Upper lobe of left lung (tissue), 6 donors: ENCODE measurements around the gene SEC31A. TPM values are rescaled to one million over a fixed set of nuclear protein-coding genes. Genes with fewer than 3 reads are reported as not detected.

ENCODE experiments used
- ATAC-seq, 2 donors: fragments of 200-7000 bp; cut with Tn5 transposase; one replicate each; pipeline ENCODE4 v1.9.1; 2022; ENCODE audit warnings: mild to moderate bottlenecking in 2 of 2, moderate library complexity in 2 of 2; ENCODE audit not compliant: low FRiP score in 2 of 2
- DNase-seq, 2 donors: peaks; one replicate each; pipeline ENCODE4 v3.0.0-alpha.2; 2019 to 2020
- H3K27ac ChIP-seq, 4 donors: fragments of 200-600 bp; sonication (generic); one replicate each; pipeline ENCODE4 v1.5.1; 2016 to 2019
- H3K27me3 ChIP-seq, 4 donors: fragments of 200-600 bp; sonication (generic); one replicate each; pipeline ENCODE4 v1.5.1; 2017 to 2019
- H3K36me3 ChIP-seq, 4 donors: fragments of 200-600 bp; sonication (generic); one replicate each; pipeline ENCODE4 v1.5.1; 2016 to 2019
- H3K4me1 ChIP-seq, 4 donors: fragments of 200-600 bp; sonication (generic); one replicate each; pipeline ENCODE4 v1.5.1; 2018 to 2019
- H3K4me3 ChIP-seq, 4 donors: fragments of 200-600 bp; sonication (generic); one replicate each; pipeline ENCODE4 v1.5.1; 2017 to 2019; ENCODE audit warnings: mild to moderate bottlenecking in 2 of 4, moderate library complexity in 1 of 4
- H3K9me3 ChIP-seq, 4 donors: fragments of 200-600 bp; sonication (generic); one replicate each; pipeline ENCODE4 v1.5.1; 2018 to 2019
- EP300 ChIP-seq, 4 donors: sonication (generic); formaldehyde crosslinking; IDR thresholded peaks; one replicate each; pipeline ENCODE4 v1.5.1; 2017; ENCODE audit warnings: antibody characterized with exemption in 4 of 4, control low read depth in 2 of 4
- POLR2A ChIP-seq, 4 donors: fragments of 450-650 bp; IDR thresholded peaks; one replicate each; pipeline ENCODE4 v1.5.1; 2016 to 2017; ENCODE audit warnings: antibody characterized with exemption in 4 of 4, mild to moderate bottlenecking in 2 of 4
- POLR2AphosphoS5 ChIP-seq, 2 donors: sonication (generic); formaldehyde crosslinking; IDR thresholded peaks; one replicate each; pipeline ENCODE4 v1.5.1; 2017; ENCODE audit warnings: antibody characterized with exemption in 2 of 2
- WGBS, 2 donors: methylation state at CpG; one replicate each; pipeline ENCODE4 v1.1.5; 2017 to 2018; 5-methylcytosine and 5-hydroxymethylcytosine counted together
- total RNA-seq, 6 donors: library from RNA; depleted of rRNA in 4 of 6; stranded (reverse); fragments of >200 nt in 4 of 6; gene quantifications; one replicate each; pipeline versions ENCODE4 v1.1.0 to v1.2.1, GENCODE V29; 2016 to 2021
- TF ChIP-seq, protein P1 (sequence below), 6 experiments: fragments of 450-650 bp in 4 of 6; fragments of 200-600 bp in 2 of 6; sonication (generic) in 2 of 6; IDR thresholded peaks; one replicate each; pipeline ENCODE4 v1.5.1; 2016 to 2019; ENCODE audit warnings: antibody characterized with exemption in 6 of 6
- donor health status: DM: no; HTN: no; CAD: no; lungs with moderate emphysema.
- donor health status: DM: no; HTN: yes; CAD: no; lungs with severe emphysema.

SEC31A gene, protein sequence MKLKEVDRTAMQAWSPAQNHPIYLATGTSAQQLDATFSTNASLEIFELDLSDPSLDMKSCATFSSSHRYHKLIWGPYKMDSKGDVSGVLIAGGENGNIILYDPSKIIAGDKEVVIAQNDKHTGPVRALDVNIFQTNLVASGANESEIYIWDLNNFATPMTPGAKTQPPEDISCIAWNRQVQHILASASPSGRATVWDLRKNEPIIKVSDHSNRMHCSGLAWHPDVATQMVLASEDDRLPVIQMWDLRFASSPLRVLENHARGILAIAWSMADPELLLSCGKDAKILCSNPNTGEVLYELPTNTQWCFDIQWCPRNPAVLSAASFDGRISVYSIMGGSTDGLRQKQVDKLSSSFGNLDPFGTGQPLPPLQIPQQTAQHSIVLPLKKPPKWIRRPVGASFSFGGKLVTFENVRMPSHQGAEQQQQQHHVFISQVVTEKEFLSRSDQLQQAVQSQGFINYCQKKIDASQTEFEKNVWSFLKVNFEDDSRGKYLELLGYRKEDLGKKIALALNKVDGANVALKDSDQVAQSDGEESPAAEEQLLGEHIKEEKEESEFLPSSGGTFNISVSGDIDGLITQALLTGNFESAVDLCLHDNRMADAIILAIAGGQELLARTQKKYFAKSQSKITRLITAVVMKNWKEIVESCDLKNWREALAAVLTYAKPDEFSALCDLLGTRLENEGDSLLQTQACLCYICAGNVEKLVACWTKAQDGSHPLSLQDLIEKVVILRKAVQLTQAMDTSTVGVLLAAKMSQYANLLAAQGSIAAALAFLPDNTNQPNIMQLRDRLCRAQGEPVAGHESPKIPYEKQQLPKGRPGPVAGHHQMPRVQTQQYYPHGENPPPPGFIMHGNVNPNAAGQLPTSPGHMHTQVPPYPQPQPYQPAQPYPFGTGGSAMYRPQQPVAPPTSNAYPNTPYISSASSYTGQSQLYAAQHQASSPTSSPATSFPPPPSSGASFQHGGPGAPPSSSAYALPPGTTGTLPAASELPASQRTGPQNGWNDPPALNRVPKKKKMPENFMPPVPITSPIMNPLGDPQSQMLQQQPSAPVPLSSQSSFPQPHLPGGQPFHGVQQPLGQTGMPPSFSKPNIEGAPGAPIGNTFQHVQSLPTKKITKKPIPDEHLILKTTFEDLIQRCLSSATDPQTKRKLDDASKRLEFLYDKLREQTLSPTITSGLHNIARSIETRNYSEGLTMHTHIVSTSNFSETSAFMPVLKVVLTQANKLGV
- 100 to 1,000 TPM; 128 to 230 (median 160) TPM for total RNA-seq

DNA sequence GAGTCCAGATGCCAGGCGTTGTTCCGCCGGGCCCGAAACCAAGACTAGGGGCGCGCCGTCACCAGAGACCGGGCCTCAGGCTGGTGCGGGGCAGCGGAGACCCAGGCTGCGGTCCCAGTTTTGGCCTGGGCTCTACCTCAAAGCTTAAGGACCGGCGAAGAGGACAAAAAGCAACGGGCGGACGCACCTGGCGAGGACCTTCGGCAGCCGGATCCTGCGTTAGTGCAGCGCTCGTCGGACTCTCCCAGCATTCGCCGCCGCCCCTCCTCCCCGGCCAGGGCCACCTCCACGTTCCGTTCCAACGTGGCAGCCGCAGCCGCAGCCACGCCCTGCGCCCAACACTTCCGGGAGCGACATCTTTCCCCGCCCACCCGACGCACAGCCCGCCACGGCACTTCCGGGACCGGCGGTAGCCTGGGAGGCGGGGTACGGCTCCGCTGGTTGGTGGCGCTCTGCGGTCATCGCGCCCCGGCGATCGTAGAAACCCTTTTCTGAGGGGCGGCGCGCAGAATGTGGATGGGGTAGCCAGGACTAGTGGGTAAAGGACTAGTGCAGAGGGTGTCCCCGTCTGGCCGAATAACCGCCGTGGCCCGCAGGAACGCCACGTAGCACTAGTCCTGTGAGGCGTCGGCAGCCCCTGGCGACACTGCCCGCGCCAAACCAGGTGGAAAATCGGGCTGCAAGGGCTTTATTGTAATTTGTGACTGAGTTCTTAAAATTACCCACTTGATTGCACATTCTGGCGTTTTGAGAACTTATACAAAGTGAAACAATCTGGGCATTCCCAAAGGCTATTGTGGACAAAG is at the start of gene SEC31A:
SEC31A (minus strand) TSS at position 253 of the 806 bp plus-strand sequence. CDS start 9,217 bp downstream, outside the sequence.
- peak within 1 kb of the TSS; percentile 31 to 75 (median 72) for H3K4me3 ChIP-seq
- H3K27ac ChIP-seq, result peak within 1 kb of the TSS; percentile 94 to 98 (median 97)
- no peaks in the 10 kb centered on the region for H3K9me3 ChIP-seq
- peak; percentile 98 for TF ChIP-seq POLR2AphosphoS5 (IDR thresholded peaks at IDR 0.05)
- TF ChIP-seq POLR2A (IDR thresholded peaks at IDR 0.05), result peak in 3 of 4 donors; percentile 95 to 98 (median 95)
- TF ChIP-seq, protein P1, sequence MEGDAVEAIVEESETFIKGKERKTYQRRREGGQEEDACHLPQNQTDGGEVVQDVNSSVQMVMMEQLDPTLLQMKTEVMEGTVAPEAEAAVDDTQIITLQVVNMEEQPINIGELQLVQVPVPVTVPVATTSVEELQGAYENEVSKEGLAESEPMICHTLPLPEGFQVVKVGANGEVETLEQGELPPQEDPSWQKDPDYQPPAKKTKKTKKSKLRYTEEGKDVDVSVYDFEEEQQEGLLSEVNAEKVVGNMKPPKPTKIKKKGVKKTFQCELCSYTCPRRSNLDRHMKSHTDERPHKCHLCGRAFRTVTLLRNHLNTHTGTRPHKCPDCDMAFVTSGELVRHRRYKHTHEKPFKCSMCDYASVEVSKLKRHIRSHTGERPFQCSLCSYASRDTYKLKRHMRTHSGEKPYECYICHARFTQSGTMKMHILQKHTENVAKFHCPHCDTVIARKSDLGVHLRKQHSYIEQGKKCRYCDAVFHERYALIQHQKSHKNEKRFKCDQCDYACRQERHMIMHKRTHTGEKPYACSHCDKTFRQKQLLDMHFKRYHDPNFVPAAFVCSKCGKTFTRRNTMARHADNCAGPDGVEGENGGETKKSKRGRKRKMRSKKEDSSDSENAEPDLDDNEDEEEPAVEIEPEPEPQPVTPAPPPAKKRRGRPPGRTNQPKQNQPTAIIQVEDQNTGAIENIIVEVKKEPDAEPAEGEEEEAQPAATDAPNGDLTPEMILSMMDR (IDR thresholded peaks at IDR 0.05), result peak in 3 of 6 experiments; percentile 4 to 44 (median 18)
- TF ChIP-seq EP300 (IDR thresholded peaks at IDR 0.05), result peak in 1 of 4 donors; percentile 77
- 0% methylated on average over 2 to 45 of the region's 71 CpGs for WGBS, 2 donors
- ATAC-seq, result peak; percentile 99 to 100
- peaks cover 20 to 44% (median 30%) of the 10 kb centered on the region in 4 donors for H3K4me1 ChIP-seq
- no peaks in the 10 kb centered on the region for H3K27me3 ChIP-seq
- H3K36me3 ChIP-seq, result peaks cover 4 to 34% (median 13%) of the 10 kb centered on the region in 4 donors
- peak; percentile 96 to 99 for DNase-seq

DNA sequence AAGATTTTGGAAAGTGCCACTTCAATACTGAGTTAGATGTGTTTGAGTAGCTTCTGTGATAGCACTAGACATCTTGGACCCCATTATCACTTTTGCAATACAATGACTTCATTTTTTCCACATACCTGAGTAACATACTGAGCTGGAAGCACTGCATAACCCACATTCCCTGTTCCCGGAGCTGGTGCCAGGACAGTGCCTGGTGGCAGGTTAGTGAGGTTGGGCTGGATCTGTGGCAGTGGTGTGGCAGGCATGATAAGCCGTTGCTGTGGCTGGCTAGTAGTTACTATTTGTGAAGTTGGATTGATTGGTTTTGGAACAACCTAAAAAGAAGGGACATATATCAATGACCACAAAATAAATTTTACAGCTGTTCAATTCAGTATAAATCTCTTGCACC is 48.5 kb upstream of the SEC31A start:
- ATAC-seq (no peak), DNase-seq (no peak)
- Histone ChIP-seq H3K27me3 (no peaks in the 10 kb centered on the region), H3K4me3 (no peak overlapping the region), H3K27ac (no peak overlapping the region), H3K36me3 (peaks cover 15 to 65% (median 31%) of the 10 kb centered on the region in 4 donors), H3K9me3 (no peaks in the 10 kb centered on the region), H3K4me1 (no peaks in the 10 kb centered on the region)
- no peak for TF ChIP-seq POLR2A (IDR thresholded peaks at IDR 0.05)
- no peak for TF ChIP-seq POLR2AphosphoS5 (IDR thresholded peaks at IDR 0.05)
- TF ChIP-seq, protein P1 (IDR thresholded peaks at IDR 0.05), result no peak
- no peak for TF ChIP-seq EP300 (IDR thresholded peaks at IDR 0.05)
- 85 to 90% methylated on average over 2 of the region's 2 CpGs for WGBS, 2 donors

DNA sequence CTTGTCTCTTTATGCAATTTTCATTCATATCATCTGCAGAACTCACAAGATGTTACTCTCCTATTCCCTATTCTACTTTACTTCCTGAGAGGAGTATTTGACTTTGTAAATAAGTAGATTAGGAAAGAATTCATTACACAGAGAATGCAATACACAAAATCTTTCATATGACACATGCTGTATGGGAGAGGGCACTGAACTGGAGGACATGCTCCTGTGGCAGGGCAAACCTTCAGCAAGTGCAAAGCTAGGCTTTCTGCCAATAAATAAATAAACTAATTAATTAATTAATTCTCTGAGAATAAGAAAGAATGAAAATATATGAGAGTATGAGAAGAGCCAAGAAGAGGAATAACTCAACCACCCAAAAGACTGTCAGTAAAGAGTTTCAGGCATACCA is 43.5 kb upstream of the SEC31A start:
- TF ChIP-seq POLR2A (IDR thresholded peaks at IDR 0.05) (no peak), POLR2AphosphoS5 (IDR thresholded peaks at IDR 0.05) (no peak)
- ATAC-seq (no peak), DNase-seq (no peak)
- Histone ChIP-seq H3K27ac (no peak overlapping the region), H3K4me1 (no peaks in the 10 kb centered on the region), H3K36me3 (peaks cover 15 to 63% (median 27%) of the 10 kb centered on the region in 4 donors), H3K9me3 (no peaks in the 10 kb centered on the region), H3K27me3 (no peaks in the 10 kb centered on the region), H3K4me3 (no peak overlapping the region)

DNA sequence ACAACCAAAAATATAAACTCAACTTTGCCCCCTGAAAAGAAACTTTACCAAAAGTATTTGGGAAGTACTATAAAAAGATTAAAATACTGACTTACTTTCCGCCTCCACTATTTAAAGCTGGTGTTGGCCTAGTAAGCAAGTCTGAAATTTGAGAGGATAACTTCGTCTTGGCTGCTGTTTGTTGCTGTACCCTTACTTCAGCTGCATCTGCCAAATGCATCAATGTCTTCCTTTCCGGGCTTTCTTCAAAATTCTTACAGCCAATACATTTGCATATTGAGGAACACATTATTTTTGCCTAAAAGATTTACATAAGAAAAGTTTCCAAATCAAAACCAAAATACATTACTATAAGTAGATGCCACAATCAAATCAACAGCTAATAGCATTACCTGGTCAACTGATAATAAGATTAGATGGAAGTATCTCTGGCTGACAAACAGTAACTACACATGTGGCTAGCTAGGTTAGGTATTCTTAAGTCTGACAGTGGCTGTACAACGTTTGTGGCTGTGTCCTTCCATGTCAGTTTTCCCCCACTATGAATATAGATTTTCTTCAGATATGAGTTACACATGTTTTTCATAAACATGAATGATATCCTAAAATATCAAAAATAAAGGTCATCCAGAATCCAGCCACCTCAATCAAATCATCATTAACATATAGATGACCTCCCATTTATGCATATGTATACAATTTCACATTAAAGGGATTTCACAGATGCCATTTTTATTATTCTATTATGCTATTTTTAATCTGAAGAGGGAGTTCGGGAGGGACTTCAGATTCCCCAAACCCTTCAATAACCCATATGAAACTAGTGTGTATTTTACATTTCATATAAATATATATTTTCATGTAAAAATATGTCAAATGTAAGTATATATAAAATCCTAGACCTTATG is 40.1 kb upstream of the SEC31A start:
- H3K9me3 ChIP-seq, result no peaks in the 10 kb centered on the region
- no peak overlapping the region for H3K4me3 ChIP-seq
- TF ChIP-seq POLR2A (IDR thresholded peaks at IDR 0.05) (no peak), EP300 (IDR thresholded peaks at IDR 0.05) (no peak), POLR2AphosphoS5 (IDR thresholded peaks at IDR 0.05) (no peak)
- TF ChIP-seq, protein P1 (IDR thresholded peaks at IDR 0.05), result no peak
- no peaks in the 10 kb centered on the region for H3K27me3 ChIP-seq
- H3K4me1 ChIP-seq, result no peaks in the 10 kb centered on the region
- ATAC-seq (no peak), DNase-seq (no peak)
- H3K27ac ChIP-seq, result no peak overlapping the region
- WGBS, 2 donors, result 82 to 91% methylated on average over 5 of the region's 5 CpGs
- H3K36me3 ChIP-seq, result peaks cover 3 to 40% (median 12%) of the 10 kb centered on the region in 4 donors
